ENCODE measurements around the gene VPS37C.

VPS37C gene

DNA sequence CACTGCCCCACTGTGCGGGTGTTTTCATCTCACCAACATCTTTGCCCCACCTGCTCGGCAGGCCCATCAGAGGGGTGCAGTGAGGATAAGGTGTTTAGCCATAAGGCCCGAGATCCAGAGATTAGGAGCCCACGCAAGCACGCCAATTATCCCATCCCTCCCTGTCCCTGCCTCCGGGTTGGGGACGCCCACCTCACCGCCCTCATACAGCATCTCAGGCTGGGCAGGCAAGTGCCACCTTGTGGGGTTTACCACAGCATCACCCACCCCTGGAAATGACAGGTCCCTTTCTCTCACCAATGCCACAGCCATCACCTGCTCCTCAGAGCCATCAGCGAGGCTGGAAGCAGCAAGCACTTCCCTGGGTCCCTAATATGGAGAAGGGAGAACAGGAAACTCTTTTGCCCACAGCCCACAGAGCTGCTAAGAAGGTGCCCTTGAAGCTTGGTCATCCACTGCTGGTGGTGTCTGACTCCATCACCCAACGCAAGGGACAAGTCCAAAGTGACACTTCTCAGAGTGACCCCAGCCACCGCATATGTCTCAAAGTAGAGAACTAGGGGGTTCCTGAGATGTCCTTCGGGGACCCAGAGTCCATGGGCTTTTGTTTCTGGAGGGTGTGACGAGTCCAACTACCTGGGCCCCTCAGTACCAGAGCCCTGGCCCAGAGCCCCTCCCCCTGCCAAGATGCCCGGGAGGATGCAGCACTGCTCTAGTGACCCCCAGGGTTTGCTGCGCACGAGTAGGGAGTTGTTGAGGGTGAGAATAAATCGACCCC, 15.8 kb downstream of the VPS37C start:
- Histone ChIP-seq H3K4me3 (ENCODE audit: low read depth, low read length) (no peak overlapping the region), H3K4me1 (ENCODE audit: control insufficient read depth, insufficient read depth, low read length, unreplicated experiment) (peaks cover 13% of the 10 kb centered on the region), H3K27me3 (ENCODE audit: insufficient read depth, low read length) (no peaks in the 10 kb centered on the region), H3K27ac (ENCODE audit: low read depth, low read length) (no peak overlapping the region), H3K36me3 (ENCODE audit: insufficient read depth, low read length) (no peaks in the 10 kb centered on the region), H3K79me2 (ENCODE audit: control insufficient read depth, insufficient read depth, low read length, unreplicated experiment) (peaks cover 38% of the 10 kb centered on the region), H2AFZ (ENCODE audit: low read length, unreplicated experiment) (no peak overlapping the region)

DNA sequence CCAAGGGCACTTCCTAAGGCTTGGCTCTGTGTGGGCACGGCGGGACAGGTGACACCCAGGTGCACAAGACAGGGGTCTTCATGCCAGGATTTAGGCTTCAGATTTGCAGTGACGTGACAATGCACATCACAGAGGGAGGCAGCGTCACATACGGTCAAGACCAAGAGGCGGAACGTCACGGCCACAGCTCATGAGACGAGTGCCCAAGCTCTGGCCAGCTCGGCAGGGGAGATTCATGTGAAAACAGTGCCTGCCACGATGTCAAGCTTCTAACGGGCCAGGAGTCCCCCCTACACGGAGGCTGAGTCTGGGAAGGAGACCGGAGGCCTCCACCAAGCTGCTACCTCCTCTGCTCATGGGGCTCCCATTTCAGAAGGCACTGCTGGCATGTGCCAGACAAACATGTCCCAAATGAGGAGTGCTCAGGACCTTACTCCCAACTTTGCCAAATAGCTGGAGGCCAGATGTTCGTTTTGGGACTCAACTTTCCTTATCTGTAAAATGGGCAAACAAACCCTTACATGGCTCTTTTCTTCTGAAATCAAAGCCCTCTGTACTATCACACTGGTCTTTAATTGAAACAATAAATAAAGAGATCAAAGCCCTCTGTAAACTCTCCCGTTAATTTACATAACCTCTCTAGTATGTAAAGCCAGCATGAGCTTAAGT, 16.6 kb downstream of the VPS37C start:
- no peak overlapping the region for H3K4me3 ChIP-seq (ENCODE audit: low read depth, low read length)
- H3K27ac ChIP-seq (ENCODE audit: low read depth, low read length), result no peak overlapping the region
- H3K36me3 ChIP-seq (ENCODE audit: insufficient read depth, low read length), result no peaks in the 10 kb centered on the region
- no peak overlapping the region for H2AFZ ChIP-seq (ENCODE audit: low read length, unreplicated experiment)
- no peaks in the 10 kb centered on the region for H3K27me3 ChIP-seq (ENCODE audit: insufficient read depth, low read length)
- H3K79me2 ChIP-seq (ENCODE audit: control insufficient read depth, insufficient read depth, low read length, unreplicated experiment), result peaks cover 36% of the 10 kb centered on the region
- H3K4me1 ChIP-seq (ENCODE audit: control insufficient read depth, insufficient read depth, low read length, unreplicated experiment), result peaks cover 6% of the 10 kb centered on the region

DNA sequence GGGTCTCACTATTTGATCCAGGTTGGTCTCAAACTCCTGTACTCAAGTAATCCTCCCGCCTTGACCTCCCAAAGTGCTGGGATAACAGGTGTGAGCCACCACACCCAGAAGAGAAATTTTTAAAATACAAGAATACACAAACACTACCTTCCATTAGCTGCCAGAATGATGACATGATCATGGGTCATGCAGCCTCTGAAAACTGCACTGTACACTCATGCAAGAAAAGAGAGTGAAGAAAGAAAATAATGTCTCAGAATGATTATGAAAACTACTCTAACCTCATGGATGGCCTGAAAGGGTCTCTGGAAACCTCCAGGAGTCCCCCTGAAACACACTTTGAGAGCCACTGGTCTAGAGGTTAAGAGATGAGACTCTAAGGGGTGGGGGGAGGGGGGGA, 18.8 kb downstream of the VPS37C start:
- Histone ChIP-seq H3K4me1 (ENCODE audit: control insufficient read depth, insufficient read depth, low read length, unreplicated experiment) (peaks cover 15% of the 10 kb centered on the region), H3K27ac (ENCODE audit: low read depth, low read length) (no peak overlapping the region), H3K36me3 (ENCODE audit: insufficient read depth, low read length) (no peaks in the 10 kb centered on the region), H3K79me2 (ENCODE audit: control insufficient read depth, insufficient read depth, low read length, unreplicated experiment) (peaks cover 32% of the 10 kb centered on the region), H3K4me3 (ENCODE audit: low read depth, low read length) (no peak overlapping the region), H2AFZ (ENCODE audit: low read length, unreplicated experiment) (no peak overlapping the region), H3K27me3 (ENCODE audit: insufficient read depth, low read length) (no peaks in the 10 kb centered on the region)

DNA sequence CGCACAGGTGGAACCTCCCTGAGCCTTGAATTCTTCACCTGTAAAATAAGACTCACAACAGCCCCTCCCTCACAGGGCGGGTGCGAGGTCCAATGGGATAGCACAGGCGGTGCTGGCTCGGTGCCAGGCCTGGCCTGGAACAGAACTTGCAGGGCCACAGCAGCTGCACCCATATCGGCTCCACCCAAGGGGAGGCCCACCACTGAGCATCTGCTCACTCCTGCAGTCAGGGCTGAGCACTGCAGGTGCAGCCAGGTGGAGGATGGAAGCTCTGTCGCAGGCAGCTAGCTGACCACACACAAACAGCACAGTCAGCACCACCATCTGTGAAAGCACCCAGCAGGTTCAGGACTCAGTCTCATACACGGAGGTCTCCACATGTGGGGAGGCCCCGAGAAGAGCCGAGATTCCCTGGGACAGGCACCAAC, 19.6 kb downstream of the VPS37C start:
- Histone ChIP-seq H2AFZ (ENCODE audit: low read length, unreplicated experiment) (no peak overlapping the region), H3K36me3 (ENCODE audit: insufficient read depth, low read length) (no peaks in the 10 kb centered on the region; the same call in 1 of the 2 replicates), H3K27ac (ENCODE audit: low read depth, low read length) (no peak overlapping the region), H3K79me2 (ENCODE audit: control insufficient read depth, insufficient read depth, low read length, unreplicated experiment) (peaks cover 27% of the 10 kb centered on the region), H3K4me3 (ENCODE audit: low read depth, low read length) (no peak overlapping the region), H3K4me1 (ENCODE audit: control insufficient read depth, insufficient read depth, low read length, unreplicated experiment) (peaks cover 15% of the 10 kb centered on the region), H3K27me3 (ENCODE audit: insufficient read depth, low read length) (no peaks in the 10 kb centered on the region)

DNA sequence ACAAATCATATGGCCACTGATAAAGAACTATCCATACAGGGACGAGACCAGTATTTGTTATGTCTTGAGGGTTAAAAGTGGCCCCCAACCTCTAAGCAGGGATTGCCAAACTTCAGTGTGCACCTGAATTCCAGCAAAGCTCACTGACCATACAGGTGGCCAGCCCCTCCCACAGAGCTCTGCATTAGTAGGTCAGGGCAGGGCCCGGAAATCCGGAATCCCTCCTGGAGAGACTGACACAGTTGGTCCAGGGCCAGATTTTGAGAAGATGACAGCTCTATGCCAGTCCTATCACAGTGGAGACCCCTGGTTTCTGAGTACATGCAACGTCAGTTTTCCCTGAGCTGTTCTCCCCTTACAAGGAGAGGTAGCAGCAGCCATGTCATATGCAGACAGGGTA, 20.8 kb downstream of the VPS37C start:
- Histone ChIP-seq H3K27ac (ENCODE audit: low read depth, low read length) (no peak overlapping the region), H3K79me2 (ENCODE audit: control insufficient read depth, insufficient read depth, low read length, unreplicated experiment) (peaks cover 27% of the 10 kb centered on the region), H3K4me3 (ENCODE audit: low read depth, low read length) (no peak overlapping the region), H2AFZ (ENCODE audit: low read length, unreplicated experiment) (no peak overlapping the region), H3K36me3 (ENCODE audit: insufficient read depth, low read length) (no peaks in the 10 kb centered on the region; the same call in 1 of the 2 replicates), H3K27me3 (ENCODE audit: insufficient read depth, low read length) (no peaks in the 10 kb centered on the region), H3K4me1 (ENCODE audit: control insufficient read depth, insufficient read depth, low read length, unreplicated experiment) (peaks cover 15% of the 10 kb centered on the region)

DNA sequence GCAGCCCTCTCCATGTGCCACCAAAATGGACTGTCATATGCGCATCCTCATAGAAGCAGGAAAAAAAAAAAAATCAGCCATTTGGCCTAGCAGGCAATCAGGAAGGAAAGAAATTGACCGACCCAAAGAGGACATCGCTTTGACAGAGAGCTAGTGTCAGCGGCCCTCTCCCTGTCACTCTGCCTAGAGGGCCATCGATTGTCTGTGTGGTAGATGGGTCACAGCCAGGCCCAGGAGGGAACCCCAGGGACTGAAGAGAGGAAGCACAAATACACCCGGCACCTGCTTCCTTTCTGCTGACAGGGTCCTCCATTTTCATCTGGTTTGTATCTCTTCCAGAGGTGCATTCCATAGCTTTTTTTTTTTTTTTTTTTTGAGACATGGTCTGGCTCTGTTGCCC, 21.8 kb downstream of the VPS37C start:
- peaks cover 18% of the 10 kb centered on the region for H3K79me2 ChIP-seq (ENCODE audit: control insufficient read depth, insufficient read depth, low read length, unreplicated experiment)
- H3K4me3 ChIP-seq (ENCODE audit: low read depth, low read length), result 0 out of 2 replicates have a peak overlapping the region, but pooled peaks have one; percentile 21
- no peaks in the 10 kb centered on the region for H3K27me3 ChIP-seq (ENCODE audit: insufficient read depth, low read length)
- H3K27ac ChIP-seq (ENCODE audit: low read depth, low read length), result no peak overlapping the region
- H3K36me3 ChIP-seq (ENCODE audit: insufficient read depth, low read length), result no peaks in the 10 kb centered on the region; the same call in 1 of the 2 replicates
- H3K4me1 ChIP-seq (ENCODE audit: control insufficient read depth, insufficient read depth, low read length, unreplicated experiment), result peaks cover 15% of the 10 kb centered on the region
- no peak overlapping the region for H2AFZ ChIP-seq (ENCODE audit: low read length, unreplicated experiment)

DNA sequence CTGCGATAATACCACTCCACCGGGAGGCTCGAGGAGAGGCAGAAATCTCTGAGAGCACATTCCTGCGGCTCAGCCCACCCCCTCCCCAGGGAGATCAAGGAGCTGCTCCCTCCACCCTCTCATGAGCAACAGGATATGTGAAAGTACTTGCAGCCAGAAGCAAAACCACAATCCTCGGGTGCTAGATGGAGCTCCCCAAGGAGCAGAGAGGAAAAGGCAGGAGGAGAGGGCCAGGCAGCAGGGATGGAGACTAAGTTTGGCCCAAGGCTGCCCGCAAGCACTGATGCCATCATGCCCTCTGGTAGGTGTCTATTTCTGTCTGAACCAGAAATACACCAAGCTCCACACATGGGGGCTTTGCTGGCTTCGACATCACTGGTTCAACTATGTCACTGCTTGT, 22.3 kb downstream of the VPS37C start:
- peak overlapping the region; percentile 21; the same call in 1 of the 2 replicates for H3K4me3 ChIP-seq (ENCODE audit: low read depth, low read length)
- peaks cover 18% of the 10 kb centered on the region for H3K79me2 ChIP-seq (ENCODE audit: control insufficient read depth, insufficient read depth, low read length, unreplicated experiment)
- no peak overlapping the region for H3K27ac ChIP-seq (ENCODE audit: low read depth, low read length)
- no peaks in the 10 kb centered on the region for H3K27me3 ChIP-seq (ENCODE audit: insufficient read depth, low read length)
- H2AFZ ChIP-seq (ENCODE audit: low read length, unreplicated experiment), result no peak overlapping the region
- H3K36me3 ChIP-seq (ENCODE audit: insufficient read depth, low read length), result no peaks in the 10 kb centered on the region; the same call in 1 of the 2 replicates
- H3K4me1 ChIP-seq (ENCODE audit: control insufficient read depth, insufficient read depth, low read length, unreplicated experiment), result peaks cover 15% of the 10 kb centered on the region

DNA sequence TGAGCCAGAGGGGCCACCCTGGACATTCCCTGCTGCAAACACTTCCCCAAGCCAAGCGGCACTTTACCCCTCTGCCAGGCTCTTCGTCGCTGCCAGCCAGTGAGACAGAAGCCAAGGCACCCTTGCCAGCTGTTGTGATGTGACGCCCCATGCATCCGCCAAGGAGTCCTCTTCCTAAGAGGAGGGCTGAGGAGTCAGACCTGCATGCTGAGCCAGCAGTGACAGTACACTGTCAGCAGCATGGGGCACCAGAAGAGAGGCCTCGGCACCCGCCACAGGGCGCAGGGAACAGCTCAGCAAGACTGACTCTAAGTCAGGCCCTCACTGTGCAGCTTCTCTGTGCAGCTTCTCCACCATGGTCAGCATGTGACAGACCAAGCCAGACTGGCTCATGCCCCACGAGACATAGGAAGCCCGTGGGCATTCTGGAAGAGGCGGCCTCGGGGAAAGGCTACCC, 26.4 kb downstream of the VPS37C start:
- Histone ChIP-seq H3K27me3 (ENCODE audit: insufficient read depth, low read length) (no peaks in the 10 kb centered on the region), H2AFZ (ENCODE audit: low read length, unreplicated experiment) (no peak overlapping the region)

DNA sequence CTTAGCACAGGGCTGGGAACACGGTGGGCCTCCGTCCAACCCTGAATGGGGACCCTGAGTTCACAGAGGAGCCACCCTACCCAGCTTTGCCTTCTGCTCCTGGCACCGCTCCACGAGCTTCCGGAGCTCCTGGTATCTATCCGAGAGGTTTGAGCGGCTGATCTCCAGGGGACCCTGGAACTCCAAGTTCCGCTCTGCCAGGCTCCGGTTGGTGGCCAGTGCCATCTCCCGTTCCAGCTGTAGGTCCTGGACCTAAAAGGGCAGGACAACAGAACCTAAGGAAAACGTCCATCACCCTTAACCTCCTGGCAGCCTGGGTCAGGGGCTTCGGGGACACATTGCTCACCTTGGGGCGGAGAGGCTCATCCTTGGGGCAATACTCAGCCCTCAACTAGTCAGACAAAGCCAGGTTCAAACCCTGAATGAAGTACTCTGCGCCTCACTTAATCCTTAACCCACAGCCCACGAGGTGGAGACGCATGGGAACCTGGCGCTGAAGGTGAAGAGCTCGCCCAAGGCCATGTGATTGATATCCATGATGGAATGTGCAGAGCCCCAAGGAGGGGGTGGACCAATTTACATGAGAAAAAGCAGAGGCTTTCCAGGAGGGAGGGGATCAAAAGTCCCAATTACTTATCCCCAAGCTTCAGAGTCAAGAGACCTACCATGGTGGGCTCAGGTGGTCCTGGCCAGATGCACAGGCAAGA, 27.1 kb downstream of the VPS37C start:
- no peak overlapping the region for H2AFZ ChIP-seq (ENCODE audit: low read length, unreplicated experiment)
- H3K4me1 ChIP-seq (ENCODE audit: control insufficient read depth, insufficient read depth, low read length, unreplicated experiment), result peaks cover 14% of the 10 kb centered on the region
- H3K27me3 ChIP-seq (ENCODE audit: insufficient read depth, low read length), result no peaks in the 10 kb centered on the region
- H3K79me2 ChIP-seq (ENCODE audit: control insufficient read depth, insufficient read depth, low read length, unreplicated experiment), result no peaks in the 10 kb centered on the region
- no peak overlapping the region for H3K27ac ChIP-seq (ENCODE audit: low read depth, low read length)
- H3K36me3 ChIP-seq (ENCODE audit: insufficient read depth, low read length), result no peaks in the 10 kb centered on the region; the same call in 1 of the 2 replicates
- no peak overlapping the region for H3K4me3 ChIP-seq (ENCODE audit: low read depth, low read length)

More for the DNA sequence above, 26.4 kb downstream of the VPS37C start:
- no peaks in the 10 kb centered on the region; the same call in 1 of the 2 replicates for H3K36me3 ChIP-seq (ENCODE audit: insufficient read depth, low read length)
- peaks cover under 1% of the 10 kb centered on the region for H3K79me2 ChIP-seq (ENCODE audit: control insufficient read depth, insufficient read depth, low read length, unreplicated experiment)
- H3K4me3 ChIP-seq (ENCODE audit: low read depth, low read length), result no peak overlapping the region
- H3K4me1 ChIP-seq (ENCODE audit: control insufficient read depth, insufficient read depth, low read length, unreplicated experiment), result peaks cover 20% of the 10 kb centered on the region
- H3K27ac ChIP-seq (ENCODE audit: low read depth, low read length), result no peak overlapping the region

DNA sequence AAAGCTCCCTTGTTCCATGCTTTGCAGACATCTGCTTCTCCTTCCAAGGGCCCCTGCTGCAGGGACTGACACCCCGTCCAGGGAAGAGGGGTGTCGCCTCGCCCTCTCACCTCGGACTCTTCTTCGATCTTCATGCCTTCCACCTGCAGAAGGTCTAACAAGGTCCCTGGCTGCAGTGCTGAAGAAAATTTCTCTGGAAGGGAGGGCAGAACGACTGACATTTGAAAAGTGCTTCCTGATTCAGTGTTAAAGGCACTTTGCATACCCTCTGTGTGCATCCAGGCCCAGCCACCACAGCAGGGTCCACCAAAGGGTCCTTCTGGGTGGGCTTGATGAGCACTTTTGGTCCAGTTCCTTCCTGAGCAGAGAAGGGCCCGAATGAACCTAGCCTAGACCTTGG, 28.1 kb downstream of the VPS37C start:
- no peak overlapping the region for H2AFZ ChIP-seq (ENCODE audit: low read length, unreplicated experiment)
- no peak overlapping the region for H3K4me3 ChIP-seq (ENCODE audit: low read depth, low read length)
- no peaks in the 10 kb centered on the region for H3K79me2 ChIP-seq (ENCODE audit: control insufficient read depth, insufficient read depth, low read length, unreplicated experiment)
- H3K27me3 ChIP-seq (ENCODE audit: insufficient read depth, low read length), result no peaks in the 10 kb centered on the region
- H3K4me1 ChIP-seq (ENCODE audit: control insufficient read depth, insufficient read depth, low read length, unreplicated experiment), result peaks cover 6% of the 10 kb centered on the region
- H3K36me3 ChIP-seq (ENCODE audit: insufficient read depth, low read length), result no peaks in the 10 kb centered on the region; the same call in 1 of the 2 replicates
- no peak overlapping the region for H3K27ac ChIP-seq (ENCODE audit: low read depth, low read length)

Data from ACC112 (cell line).